Lower leg skin (tissue), 3 donors: ENCODE measurements around the gene ATP6AP1.

Source experiments
- POLR2A ChIP-seq, 2 donors: fragments of 450-650 bp; IDR thresholded peaks; one replicate each; pipeline ENCODE4 v1.6.1; 2016 to 2017; ENCODE audit warnings: antibody characterized with exemption in 2 of 2, mild to moderate bottlenecking in 1 of 2, moderate library complexity in 1 of 2
- TF ChIP-seq, protein P1 (sequence below), 3 donors: fragments of 450-650 bp; IDR thresholded peaks; one replicate each; pipeline ENCODE4 v1.5.1; 2016; ENCODE audit warnings: antibody characterized with exemption in 3 of 3, mild to moderate bottlenecking in 3 of 3, moderate library complexity in 2 of 3

DNA sequence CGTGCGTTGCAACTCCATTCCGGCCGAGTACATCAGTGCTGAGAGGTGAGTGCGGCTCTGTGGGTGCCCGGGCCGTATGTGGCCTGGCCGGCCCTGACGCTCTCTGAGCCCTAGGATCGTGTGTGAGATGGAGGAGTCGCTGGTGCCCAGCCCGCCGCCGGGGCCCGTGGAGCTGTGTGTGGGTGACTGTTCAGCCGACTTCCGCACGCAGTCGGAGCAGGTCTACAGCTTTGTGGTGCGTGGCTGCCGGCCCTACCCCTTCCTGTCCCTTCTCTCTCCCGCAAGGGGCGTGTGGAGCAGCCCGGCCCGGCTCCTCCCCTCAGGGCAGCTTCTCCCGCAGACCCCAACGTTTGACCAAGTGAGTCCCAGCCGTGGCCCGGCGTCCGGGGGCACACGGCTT, 37.6 kb downstream of the ATP6AP1 start:
- no peak for TF ChIP-seq POLR2A (IDR thresholded peaks at IDR 0.05)
- TF ChIP-seq, protein P1, sequence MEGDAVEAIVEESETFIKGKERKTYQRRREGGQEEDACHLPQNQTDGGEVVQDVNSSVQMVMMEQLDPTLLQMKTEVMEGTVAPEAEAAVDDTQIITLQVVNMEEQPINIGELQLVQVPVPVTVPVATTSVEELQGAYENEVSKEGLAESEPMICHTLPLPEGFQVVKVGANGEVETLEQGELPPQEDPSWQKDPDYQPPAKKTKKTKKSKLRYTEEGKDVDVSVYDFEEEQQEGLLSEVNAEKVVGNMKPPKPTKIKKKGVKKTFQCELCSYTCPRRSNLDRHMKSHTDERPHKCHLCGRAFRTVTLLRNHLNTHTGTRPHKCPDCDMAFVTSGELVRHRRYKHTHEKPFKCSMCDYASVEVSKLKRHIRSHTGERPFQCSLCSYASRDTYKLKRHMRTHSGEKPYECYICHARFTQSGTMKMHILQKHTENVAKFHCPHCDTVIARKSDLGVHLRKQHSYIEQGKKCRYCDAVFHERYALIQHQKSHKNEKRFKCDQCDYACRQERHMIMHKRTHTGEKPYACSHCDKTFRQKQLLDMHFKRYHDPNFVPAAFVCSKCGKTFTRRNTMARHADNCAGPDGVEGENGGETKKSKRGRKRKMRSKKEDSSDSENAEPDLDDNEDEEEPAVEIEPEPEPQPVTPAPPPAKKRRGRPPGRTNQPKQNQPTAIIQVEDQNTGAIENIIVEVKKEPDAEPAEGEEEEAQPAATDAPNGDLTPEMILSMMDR (IDR thresholded peaks at IDR 0.05) = no peak
